Measurements from ENCODE around the gene MORN2.

- TF ChIP-seq POLR2AphosphoS5 (IDR thresholded peaks at IDR 0.05) (no peak), POLR2A (IDR thresholded peaks at IDR 0.05) (no peak)
Measured at GRCh38 chr2:38930600-38930999, 54.8 kb downstream of the MORN2 start.
